ENCODE measurements around the gene CYP21A2.
"Not testable (repeated sequence)": the region's sequence is repeated elsewhere in the genome, so short reads cannot be mapped to it uniquely, and the experiment has no call there.

The CYP21A2 gene

DNA sequence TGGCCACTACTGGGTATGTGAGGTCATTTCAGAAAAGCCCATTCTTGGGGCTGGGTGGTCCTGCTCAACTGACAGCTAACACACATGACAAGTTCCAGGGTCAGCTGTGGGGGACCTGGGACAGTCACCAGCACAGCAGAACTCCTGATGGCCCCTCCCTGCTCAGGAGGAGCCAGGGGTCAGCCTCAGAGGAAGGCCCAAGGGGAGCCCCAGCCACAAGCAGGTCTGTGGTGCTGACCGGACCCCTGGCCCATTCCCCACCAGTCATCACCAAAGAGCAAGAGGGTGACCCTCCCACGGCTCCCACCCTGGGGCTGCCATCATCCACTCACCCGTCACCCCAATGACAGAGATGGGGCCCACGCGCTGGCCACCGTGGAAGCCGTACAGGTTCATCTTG lies 18.0 kb downstream of the CYP21A2 start:
- DNase-seq, result no peak

DNA sequence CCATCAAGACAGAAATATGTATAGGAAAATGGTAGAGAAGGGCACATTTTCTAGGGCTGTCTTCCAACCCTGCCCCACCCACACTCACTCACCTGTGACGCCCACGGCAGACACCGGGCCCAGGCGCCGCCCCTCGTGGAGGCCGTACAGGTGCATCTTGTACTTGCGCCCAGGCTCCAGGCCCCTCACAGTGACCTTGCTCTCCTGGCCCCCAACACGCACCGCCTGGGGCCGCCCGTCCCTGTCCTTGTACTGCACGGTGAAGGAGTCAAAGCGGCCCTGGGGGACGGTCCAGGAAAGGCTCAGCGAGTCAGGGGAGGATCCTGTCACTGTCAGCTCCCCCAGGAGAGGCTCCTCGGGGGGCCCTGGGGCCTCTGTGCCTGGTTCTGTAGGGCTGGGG lies 19.8 kb downstream of the CYP21A2 start:
- DNase-seq, result no peak

DNA sequence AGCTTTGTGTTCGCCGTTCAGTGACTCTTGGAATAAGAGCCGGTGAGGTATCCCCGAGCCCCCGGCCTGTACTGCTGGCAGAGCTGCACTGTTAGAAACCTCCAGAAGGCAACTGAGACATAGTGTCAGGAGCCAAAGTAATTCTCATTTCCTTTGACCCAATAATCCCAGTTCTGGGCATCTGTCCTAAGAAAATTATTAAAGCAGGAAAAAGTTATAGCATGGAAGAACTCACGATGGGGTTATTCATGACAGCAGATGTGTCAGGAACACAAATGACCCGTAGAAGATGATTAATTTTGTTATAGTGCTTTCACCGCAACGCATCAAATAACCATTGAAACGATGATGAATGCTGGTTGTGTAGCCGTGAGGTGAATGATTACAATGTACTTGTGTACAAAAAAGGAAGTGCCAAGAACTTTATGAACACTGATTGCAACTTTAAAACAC lies 20.3 kb downstream of the CYP21A2 start:
- no peak for DNase-seq

DNA sequence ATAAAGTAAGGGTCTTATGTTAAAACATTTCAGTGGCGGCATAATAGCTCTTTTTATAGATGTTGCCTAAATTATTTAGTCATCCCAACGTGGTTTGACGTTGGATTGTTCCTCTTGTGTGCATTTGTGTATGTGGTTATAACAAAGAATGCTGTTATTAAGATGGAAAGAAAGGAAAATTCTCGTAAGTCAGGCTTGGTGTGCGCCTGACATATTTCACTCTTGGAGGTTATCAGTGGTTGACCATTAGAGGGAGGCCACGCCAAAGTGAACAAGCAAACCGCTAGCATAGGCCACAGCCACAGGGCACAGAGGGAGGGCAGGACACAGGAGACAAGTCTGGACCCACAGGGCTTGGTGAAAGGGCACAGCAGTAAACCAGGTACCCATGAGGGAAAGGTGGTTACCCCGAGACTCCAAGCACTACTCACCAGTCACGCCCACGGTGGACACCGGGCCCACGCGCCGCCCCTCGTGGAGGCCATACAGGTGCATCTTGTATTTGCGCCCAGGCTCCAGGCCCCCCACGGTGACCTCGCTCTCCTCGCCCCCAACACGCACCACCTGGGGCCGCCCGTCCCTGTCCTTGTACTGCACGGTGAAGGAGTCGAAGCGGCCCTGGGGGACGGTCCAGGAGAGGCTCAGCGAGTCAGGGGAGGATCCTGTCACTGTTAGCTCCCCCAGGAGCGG lies 22.9 kb downstream of the CYP21A2 start:
- no peak for DNase-seq

DNA sequence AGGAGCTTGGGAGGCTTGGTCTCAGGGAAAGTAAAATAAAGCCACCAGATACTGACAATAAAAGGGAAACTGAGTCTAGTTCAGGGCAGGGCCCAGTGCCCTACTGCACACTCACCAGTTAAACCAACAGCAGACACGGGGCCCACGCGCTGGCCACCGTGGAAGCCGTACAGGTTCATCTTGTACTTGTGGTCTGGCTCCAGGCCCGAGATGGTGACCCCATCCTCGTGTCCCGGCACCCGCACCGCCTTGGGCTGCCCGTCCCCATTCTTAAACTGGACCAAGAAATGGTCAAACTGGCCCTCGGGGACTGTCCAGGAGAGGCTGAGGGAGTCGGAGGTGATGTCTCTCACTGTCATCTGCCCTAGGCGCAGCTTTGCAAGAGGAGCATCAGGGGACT lies 26.5 kb downstream of the CYP21A2 start:
- no peak for DNase-seq

DNA sequence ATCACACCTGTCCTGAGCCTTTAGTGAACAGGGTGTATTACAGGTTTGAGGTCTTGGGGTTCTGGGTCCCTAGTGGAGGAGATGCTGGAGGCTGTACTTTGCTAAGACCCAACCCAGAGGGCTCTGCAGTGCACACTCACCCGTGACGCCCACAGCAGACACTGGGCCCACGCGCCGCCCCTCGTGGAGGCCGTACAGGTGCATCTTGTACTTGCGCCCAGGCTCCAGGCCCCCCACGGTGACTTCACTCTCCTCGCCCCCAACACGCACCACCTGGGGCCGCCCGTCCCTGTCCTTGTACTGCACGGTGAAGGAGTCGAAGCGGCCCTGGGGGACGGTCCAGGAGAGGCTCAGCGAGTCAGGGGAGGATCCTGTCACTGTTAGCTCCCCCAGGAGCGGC lies 29.3 kb downstream of the CYP21A2 start:
- not testable (repeated sequence) for DNase-seq

DNA sequence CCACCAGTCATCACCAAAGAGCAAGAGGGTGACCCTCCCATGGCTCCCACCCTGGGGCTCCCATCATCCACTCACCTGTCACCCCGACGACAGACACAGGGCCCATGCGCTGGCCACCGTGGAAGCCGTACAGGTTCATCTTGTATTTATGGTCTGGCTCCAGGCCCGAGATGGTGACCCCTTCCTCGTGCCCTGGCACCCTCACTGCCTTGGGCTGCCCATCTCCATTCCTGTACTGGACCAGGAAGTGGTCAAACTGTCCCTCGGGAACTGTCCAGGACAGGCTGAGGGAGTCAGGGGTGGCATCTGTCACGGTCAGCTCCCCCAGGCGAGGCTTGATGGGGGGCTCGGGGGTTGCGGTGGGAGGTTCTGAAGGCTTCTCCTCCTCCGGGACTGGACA lies 30.1 kb downstream of the CYP21A2 start:
- DNase-seq, result not testable (repeated sequence)

DNA sequence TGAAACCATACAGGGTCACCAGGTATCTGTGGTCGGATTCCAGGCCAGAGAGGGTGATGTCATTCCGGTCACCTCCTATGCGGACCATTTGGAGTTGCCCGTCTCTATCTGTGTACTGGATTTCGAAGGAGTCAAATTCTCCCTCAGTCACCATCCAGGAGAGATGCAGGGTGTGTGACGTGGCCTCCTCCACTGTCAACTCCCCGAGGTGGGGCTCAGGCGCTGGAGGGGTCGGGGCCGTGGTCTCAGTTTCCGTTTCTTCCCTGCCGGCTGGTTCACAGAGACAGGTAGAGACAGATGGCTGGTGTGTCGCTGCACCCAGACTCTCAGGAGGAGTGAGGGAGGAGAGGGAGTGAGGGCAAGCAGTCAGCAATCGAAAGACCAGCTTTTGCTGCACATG lies 30.7 kb downstream of the CYP21A2 start:
- no peak for DNase-seq

DNA sequence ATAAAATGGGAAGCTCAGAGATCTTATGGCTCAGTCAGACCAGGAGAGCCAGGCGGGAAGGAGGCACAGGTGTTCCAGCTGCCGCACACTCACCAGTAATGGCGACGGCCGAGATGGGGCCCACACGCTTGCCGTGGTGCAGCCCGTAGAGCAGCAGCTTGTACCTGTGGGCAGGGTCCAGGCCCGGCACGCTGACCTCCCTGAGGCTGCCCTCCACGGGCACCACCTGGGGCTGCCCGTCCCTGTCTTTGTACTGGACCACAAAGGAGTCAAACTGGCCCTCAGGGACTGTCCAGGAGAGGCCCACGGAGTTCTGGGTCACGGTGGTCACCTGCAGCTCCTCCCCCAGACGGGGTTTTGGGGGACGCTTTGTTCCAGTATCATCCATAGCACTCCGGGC lies 31.2 kb downstream of the CYP21A2 start:
- DNase-seq, result no peak

DNA sequence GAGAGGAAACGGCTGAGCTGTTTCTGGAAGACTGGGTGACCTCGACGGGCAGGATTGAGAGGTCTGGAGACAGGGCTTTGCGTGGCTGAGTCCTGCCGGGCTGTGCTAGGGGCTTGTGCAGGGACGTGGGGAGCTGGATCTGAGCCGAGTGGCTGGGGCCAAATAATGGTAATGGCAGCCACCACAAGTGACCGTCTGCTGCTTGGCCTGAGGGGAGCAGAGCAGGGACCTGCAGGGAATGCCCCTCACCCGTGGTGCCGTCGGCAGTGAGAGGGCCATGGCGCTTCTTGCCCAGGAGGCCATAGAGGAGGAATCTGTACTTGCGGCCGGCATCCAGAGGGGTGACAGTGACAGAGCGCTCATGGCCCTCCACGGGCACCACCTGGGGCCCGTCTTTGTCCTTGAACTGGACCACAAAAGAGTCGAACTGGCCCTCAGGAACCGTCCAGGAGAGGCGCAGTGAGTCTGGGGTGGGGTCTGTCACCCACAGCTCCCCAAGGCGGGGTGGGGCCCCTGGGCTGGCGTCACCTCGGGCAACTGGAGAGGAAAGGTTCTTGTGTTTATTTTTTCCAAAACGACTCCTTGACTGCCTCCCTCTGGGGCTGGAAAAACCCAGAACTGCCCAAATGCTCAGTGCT lies 31.8 kb downstream of the CYP21A2 start:
- no peak for DNase-seq

DNA sequence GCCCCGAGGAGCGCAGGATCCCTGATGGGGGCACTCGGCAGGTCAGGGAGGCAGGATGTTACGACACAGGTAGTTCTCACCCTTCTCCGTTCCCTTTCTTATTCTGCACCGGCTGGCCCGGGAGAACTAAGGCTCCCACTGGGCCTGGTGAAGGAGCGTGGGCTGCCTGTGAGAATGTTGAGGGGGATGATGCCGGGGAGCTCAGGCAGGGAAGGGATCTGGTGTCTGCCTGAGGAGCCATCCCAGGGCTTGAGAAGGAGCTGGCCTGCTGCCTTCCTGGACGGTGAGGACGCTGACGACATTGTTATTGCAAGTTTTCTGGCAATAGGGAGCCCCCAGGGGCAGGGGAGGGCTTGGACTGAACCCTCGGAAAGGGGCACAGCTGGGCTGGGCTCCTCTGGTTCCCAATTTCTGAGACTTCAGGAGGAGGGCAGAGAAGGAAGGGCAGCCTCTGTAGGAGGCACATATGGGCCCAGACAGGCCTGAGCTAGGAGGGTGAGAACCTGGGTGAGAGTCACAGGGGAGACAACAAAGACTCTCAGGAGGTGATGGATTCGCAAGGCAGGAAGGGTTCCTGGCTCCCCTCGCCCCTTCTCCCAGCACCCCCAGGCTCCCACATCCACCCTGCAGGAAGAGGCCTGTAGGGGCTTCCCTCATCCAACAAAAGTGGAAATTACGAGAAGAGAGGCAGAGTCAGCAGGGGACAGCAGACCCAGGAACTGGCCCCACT lies 32.8 kb downstream of the CYP21A2 start:
- no peak for DNase-seq

DNA sequence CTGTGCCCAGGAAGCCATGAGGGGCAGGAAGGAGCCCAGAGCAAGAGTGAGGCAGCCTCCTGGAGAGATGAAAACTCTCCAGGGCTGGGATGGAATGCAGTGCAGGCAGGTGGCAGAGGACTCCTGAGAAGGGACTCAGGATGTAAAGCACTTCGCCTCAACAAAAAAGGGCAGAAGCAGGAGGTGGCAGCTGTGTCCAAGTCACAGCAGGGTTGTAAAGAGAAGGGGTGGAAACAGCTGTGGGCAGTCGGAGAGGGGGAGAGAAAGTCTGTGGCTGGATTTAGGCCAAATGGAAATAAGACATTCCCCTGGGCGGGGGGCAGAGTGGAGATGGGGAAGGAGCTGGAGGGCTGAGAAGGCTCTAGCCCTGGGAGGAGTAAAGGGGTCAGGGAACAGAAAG lies 34.9 kb downstream of the CYP21A2 start:
- no peak for DNase-seq

DNA sequence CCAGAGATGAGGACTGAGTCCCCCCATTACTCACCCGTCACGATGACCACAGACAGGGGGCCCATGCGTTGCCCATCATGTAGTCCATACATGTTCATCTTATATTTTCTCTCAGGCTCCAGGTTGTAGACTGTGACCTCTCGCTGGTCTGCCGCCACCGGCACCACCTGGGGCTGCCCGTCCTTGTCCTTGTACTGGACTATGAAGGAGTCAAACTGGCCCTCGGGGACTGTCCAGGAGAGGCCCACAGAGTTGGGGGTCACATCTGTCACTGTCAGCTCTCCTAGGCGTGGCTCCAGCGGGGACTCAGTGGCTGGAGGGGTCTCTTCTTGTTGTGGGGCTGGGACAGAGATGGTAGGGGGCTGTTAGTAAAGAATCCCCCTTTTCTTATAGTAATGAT lies 35.4 kb downstream of the CYP21A2 start:
- no peak for DNase-seq

DNA sequence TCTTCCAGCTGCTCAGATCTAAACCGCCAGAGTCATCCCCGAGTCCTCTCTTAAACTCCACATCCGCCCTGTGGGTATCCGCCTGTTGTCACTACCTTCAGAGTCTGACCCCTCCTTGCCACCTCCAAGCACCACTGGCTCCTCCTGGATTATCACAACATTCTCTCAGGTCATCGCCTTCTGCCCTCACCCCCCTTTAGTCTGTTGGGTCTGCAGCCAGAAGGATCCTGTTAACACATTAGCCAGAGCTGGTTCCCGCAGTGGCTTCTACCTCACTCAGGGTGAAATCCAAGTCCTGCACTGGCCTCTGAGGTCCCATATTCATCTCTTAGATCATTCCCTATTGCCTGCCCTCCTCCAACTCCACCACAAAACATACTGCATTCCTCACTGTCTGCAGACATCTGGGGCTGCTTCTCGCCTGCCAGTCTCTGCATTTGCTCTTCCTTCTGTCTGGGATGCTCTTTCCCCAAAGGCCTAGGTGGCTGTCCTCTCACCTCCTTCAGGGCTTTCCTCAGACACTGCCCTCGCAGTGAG lies 36.8 kb downstream of the CYP21A2 start:
- no peak for DNase-seq

DNA sequence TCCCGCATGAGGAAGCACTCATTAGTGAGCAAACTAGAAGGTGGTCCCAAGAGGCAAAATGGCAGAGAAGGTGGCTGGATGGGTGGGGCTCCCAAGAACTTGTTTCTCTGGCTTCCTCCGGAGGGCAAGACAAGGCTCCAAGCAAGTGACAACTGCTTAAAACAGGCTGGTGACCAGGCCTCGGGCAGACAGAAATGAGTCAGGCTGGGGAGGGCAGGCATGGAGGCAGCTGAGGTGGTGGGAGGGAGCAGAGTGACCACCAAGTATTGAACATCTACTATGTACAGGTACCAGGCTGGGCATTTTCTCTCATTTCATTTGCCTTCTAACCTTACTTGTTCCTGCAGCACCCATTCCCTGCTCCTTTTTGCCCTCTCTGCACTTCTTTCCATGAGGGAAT lies 37.6 kb downstream of the CYP21A2 start:
- DNase-seq, result no peak

DNA sequence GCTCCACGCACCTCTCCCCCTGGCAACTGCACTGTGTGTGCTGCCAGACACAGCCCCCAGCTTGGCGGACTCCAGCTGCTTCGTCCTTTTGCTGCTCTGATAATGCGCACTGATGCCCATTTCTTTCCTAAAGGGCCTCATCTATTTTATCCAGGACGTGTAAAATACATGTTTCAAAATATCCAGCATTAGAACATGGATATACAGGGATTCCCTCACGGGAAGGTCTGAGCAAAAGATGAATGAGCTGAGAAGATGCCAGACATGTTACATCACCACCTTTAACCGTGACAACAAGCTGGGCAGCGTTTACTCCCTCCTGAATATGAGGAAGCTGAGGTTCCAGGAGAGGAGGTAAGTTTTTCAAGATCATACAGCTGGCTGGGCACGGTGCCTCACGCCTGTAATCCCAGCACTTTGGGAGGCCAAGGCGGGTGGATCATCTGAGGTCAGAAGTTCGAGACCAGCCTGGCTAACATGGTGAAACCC lies 38.1 kb downstream of the CYP21A2 start:
- no peak for DNase-seq

DNA sequence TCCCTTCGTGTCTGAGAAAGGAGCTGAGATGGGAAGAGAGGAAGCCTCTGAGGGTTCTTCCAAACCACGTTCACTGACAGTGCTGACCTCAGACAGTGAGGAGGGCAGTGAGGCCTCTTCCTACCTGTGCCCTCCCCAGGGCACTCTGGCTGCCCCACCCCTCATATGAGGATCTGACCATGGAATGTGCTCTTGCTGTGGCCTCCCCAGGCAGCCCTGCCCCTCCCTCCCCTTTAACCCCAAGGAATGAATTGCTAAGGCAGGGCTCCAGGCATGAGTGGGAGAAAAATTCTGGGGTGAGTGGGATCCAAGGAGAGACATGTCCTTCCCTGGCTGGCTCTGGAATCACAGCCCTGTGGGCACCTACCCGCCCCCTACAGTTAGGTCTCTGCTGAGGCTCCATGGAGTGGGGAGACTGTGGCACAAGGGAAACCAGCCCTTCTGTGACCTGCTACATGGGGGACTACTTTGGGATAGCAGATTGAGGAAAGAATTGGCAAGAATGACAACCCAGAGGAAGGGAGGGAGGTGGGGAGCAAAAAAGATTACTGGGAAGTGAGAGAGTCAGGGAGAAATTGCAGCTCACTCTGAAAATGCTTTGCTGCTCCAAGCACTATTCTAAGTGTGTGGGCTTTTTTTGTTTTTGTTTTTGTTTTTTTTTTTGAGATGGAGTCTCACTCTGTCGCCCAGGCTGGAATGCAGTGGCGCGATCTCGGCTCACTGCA lies 41.5 kb downstream of the CYP21A2 start:
- DNase-seq, result no peak

DNA sequence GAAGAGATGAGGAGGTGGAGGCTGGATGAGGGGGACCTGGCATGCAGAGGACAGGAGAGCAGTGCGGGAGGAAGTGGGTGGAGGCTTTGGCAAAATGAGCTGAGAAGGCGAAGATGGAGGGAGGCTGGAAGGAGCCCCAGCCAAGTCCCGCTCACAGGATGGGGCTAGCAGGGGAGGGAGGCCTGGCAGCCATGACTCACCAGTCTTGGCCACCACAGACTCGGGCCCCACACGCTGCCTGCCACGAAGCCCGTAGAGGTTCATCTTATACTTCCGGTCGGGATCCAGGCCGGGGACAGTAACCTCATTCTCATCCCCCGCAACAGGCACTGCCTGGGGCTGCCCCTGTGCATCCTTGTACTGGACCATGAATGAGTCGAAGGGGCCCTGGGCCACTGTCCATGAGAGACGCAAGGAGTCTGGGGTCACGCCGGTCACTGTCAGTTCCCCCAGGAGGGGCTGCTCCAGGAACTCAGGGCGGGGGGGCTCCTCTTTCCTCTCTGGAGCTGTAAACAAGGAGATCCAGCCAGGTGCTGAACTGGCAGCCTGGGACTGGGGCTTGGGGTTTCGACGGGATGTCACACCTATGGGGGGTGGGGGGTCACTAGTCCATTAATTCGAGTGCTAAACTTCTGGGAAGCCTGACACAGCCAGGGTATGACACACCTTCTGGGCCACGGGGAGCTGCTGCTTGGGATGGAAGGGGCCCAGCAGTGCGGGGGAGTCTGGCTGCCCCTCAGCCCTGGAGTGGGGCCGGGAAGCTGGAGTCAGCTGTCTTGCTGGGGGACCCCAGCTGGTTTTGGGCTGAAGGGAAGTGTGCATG lies 43.2 kb downstream of the CYP21A2 start:
- DNase-seq, result no peak

DNA sequence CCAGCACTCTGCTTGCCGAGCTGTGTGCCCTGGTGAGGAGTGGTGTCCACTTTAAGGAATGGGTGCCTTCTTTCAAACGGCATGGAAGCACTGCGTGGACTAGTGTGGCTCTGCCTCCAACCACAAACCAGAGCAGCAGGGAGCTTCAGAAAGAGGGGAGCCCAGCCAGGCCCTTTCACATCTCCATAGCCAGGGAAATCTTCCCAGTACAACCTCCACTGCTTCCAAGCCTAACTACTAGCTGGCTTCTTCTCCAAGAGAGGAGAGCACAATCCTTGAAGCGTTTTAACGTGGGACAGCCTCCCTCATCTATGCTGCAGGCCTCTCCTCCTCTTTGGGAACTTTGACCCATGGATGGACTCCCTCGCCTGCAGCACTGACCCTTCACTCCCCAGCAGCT lies 44.3 kb downstream of the CYP21A2 start:
- DNase-seq, result no peak

DNA sequence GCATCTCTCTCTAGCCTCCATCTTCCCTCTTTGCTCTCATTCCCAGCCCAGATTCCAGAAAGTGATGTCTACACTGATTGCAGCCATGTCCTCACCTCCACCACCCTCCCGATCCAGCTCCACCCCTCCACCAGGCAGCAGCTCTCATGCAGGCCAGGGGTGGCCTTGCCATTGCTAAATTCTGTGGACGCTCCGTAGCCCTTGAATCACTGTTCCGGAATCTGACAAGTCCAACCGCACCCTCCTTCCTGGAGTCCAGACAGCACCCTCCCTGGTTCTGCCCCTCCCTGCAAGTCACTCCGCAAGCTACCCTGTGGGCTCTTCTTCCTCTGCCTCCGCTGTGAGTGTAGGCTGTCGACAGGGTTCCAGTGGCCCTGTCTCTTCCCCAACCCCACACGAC lies 44.7 kb downstream of the CYP21A2 start:
- DNase-seq, result no peak

DNA sequence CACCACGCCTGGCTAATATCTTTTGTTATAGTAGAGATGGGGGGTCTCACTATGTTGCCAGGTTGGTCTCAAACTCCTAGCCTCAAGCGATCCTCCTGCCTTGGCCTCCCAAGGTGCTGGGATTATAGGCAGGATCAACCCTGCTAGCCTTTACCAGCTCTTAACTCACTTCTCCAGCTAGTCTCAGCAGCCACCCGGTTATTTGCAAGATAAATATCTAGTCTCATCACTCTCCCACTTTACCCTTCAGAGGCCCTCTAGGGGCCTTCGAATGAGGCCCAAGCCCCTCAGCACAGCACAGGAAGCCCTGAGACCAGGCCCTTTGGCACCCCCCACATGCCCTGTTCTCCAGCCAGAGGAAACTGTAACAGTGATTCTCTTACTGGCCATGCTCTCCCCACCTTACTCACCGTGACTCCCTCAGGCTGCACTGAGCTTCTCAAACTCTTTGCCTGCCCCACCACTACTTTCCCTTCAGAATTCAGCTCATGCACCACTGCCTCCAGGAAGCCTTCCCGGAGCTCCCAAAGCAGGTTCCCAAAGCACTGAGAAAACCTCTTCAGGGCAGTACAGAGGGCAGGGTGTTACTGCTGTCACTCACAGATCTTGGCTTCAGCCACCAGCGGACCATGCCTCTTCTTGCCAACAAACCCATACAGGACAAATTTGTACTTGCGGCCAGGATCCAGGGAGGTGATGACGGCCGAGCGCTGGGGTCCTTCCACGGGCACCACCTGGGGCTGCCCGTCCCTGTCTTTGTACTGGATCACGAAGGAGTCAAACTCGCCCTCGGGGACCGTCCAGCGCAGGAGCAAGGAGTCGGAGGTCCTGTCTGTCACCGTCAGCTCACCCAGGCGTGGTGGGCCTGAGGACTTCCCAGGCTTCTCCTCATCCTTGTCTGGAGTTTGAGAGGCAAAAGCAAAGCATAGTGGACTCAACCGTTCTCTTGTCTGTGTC lies 45.9 kb downstream of the CYP21A2 start:
- DNase-seq, result no peak
